Measurements from ENCODE around the gene CAGE1.

Gene CAGE1

GRCh38 chr6:7331452-7331851, 58.1 kb downstream of the CAGE1 start:
- Histone ChIP-seq H3K9me2 (ENCODE audit: low read depth, low read length) (no peaks in the 10 kb centered on the region), H3K27me3 (ENCODE audit: insufficient read depth, low read length) (no peaks in the 10 kb centered on the region), H3K4me3 (ENCODE audit: low read depth, low read length, poor library complexity, severe bottlenecking) (no peak overlapping the region), H3K27ac (ENCODE audit: low read depth, low read length, poor library complexity, severe bottlenecking) (no peak overlapping the region), H3K9ac (ENCODE audit: low read length) (no peak overlapping the region), H2AFZ (ENCODE audit: low read length) (no peak overlapping the region), H3K36me3 (ENCODE audit: insufficient read depth, low read length) (no peaks in the 10 kb centered on the region), H3K4me2 (ENCODE audit: low read length) (no peak overlapping the region), H3K4me1 (ENCODE audit: insufficient read depth, low read length, severe bottlenecking) (no peaks in the 10 kb centered on the region), H4K20me1 (ENCODE audit: insufficient read depth, low read length) (no peaks in the 10 kb centered on the region), H3K79me2 (ENCODE audit: insufficient read depth, low read length) (no peaks in the 10 kb centered on the region), H3K9me3 (ENCODE audit: low read length) (no peaks in the 10 kb centered on the region), H3F3A (ENCODE audit: insufficient read depth, low read length) (no peaks in the 10 kb centered on the region)
- TF ChIP-seq, protein P1, sequence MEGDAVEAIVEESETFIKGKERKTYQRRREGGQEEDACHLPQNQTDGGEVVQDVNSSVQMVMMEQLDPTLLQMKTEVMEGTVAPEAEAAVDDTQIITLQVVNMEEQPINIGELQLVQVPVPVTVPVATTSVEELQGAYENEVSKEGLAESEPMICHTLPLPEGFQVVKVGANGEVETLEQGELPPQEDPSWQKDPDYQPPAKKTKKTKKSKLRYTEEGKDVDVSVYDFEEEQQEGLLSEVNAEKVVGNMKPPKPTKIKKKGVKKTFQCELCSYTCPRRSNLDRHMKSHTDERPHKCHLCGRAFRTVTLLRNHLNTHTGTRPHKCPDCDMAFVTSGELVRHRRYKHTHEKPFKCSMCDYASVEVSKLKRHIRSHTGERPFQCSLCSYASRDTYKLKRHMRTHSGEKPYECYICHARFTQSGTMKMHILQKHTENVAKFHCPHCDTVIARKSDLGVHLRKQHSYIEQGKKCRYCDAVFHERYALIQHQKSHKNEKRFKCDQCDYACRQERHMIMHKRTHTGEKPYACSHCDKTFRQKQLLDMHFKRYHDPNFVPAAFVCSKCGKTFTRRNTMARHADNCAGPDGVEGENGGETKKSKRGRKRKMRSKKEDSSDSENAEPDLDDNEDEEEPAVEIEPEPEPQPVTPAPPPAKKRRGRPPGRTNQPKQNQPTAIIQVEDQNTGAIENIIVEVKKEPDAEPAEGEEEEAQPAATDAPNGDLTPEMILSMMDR (IDR thresholded peaks at IDR 0.05; ENCODE audit: low read length): no peak
- TF ChIP-seq EZH2 (IDR thresholded peaks at IDR 0.05; ENCODE audit: borderline replicate concordance, low read length): no peak

- H3K79me2 ChIP-seq (ENCODE audit: insufficient read depth, low read length): no peaks in the 10 kb centered on the region
- H3K4me1 ChIP-seq (ENCODE audit: insufficient read depth, low read length, severe bottlenecking): no peaks in the 10 kb centered on the region
- no peaks in the 10 kb centered on the region for H3K36me3 ChIP-seq (ENCODE audit: insufficient read depth, low read length)
- H2AFZ ChIP-seq (ENCODE audit: low read length): no peak overlapping the region
- H3K9me2 ChIP-seq (ENCODE audit: low read depth, low read length): no peaks in the 10 kb centered on the region
- H3K4me2 ChIP-seq (ENCODE audit: low read length): no peak overlapping the region
- no peak overlapping the region for H3K9ac ChIP-seq (ENCODE audit: low read length)
- H3K27me3 ChIP-seq (ENCODE audit: insufficient read depth, low read length): no peaks in the 10 kb centered on the region
- no peaks in the 10 kb centered on the region for H3F3A ChIP-seq (ENCODE audit: insufficient read depth, low read length)
- H3K4me3 ChIP-seq (ENCODE audit: low read depth, low read length, poor library complexity, severe bottlenecking): no peak overlapping the region
- H3K27ac ChIP-seq (ENCODE audit: low read depth, low read length, poor library complexity, severe bottlenecking): no peak overlapping the region
- TF ChIP-seq, protein P1 (IDR thresholded peaks at IDR 0.05; ENCODE audit: low read length): no peak
- no peak for TF ChIP-seq EZH2 (IDR thresholded peaks at IDR 0.05; ENCODE audit: borderline replicate concordance, low read length)
- H4K20me1 ChIP-seq (ENCODE audit: insufficient read depth, low read length): no peaks in the 10 kb centered on the region
- H3K9me3 ChIP-seq (ENCODE audit: low read length): no peaks in the 10 kb centered on the region
Observed at GRCh38 chr6:7328243-7328642, 61.3 kb downstream of the CAGE1 start.

DNA sequence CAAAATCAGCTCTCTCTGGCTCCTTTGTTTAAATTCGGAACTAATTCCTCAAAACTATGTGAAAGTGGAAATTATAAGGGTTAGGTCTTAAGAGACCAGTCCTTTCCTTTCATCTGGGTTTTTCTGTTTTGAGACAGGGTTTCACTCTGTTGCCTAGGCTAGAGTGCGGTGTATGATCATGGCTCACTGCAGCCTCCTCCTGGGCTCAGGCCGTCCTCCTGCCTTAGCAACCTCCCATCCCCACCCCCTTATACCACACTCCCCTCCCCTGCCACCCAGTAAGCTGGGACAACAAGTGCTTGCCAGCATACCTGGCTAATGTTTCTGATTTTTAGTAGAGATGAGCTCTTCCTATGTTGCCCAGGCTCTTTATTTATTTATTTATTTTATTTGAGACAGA, 63.8 kb downstream of the CAGE1 start:
- Histone ChIP-seq H3K4me2 (ENCODE audit: low read length) (no peak overlapping the region), H3K9me2 (ENCODE audit: low read depth, low read length) (no peaks in the 10 kb centered on the region), H3K27me3 (ENCODE audit: insufficient read depth, low read length) (no peaks in the 10 kb centered on the region), H3K27ac (ENCODE audit: low read depth, low read length, poor library complexity, severe bottlenecking) (no peak overlapping the region), H3K36me3 (ENCODE audit: insufficient read depth, low read length) (no peaks in the 10 kb centered on the region), H3K9me3 (ENCODE audit: low read length) (no peaks in the 10 kb centered on the region), H2AFZ (ENCODE audit: low read length) (no peak overlapping the region), H3K4me1 (ENCODE audit: insufficient read depth, low read length, severe bottlenecking) (no peaks in the 10 kb centered on the region), H4K20me1 (ENCODE audit: insufficient read depth, low read length) (no peaks in the 10 kb centered on the region), H3K4me3 (ENCODE audit: low read depth, low read length, poor library complexity, severe bottlenecking) (no peak overlapping the region), H3F3A (ENCODE audit: insufficient read depth, low read length) (no peaks in the 10 kb centered on the region), H3K79me2 (ENCODE audit: insufficient read depth, low read length) (no peaks in the 10 kb centered on the region), H3K9ac (ENCODE audit: low read length) (no peak overlapping the region)
- TF ChIP-seq EZH2 (IDR thresholded peaks at IDR 0.05; ENCODE audit: borderline replicate concordance, low read length): no peak
- TF ChIP-seq, protein P1 (IDR thresholded peaks at IDR 0.05; ENCODE audit: low read length): no peak

All from OCI-LY1 (cell line).